ENCODE results near the gene SASH1.
A peak's percentile ranks its signal among the peaks of the same experiment; 100 is the strongest.
"Not testable (repeated sequence)": the region's sequence is repeated elsewhere in the genome, so short reads cannot be mapped to it uniquely, and the experiment has no call there.

SASH1 gene

DNA sequence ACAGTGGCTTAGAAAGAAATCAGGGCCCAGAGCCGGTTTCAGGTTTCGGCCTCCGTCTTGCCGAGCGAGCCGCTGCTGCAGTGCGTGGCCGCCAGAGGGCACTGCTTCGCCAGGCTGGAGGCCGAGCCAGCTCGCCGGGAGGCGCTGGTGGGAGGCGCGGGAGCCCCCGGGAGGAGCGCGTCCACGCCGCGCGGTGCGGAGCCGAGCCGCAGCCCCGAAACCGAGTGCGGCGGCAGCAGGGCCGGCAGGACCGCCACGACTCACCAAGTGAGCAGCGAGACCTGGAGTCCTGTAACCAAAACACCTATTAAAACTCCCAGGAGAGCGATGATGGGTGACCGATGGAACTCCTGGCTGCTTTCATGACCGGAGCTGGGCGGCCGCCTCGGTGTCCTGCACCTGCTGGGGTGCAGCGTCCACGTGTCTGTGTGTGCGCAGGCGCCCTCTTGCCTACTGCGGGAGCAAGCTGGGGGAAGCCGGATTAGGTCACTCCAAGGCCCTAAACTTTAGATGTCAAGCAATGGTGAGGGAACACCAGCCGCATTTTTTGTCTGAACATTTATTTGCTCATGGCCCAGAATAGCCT, 217.3 kb downstream of the SASH1 start:
- DNase-seq: peak; percentile 68 to 76

DNA sequence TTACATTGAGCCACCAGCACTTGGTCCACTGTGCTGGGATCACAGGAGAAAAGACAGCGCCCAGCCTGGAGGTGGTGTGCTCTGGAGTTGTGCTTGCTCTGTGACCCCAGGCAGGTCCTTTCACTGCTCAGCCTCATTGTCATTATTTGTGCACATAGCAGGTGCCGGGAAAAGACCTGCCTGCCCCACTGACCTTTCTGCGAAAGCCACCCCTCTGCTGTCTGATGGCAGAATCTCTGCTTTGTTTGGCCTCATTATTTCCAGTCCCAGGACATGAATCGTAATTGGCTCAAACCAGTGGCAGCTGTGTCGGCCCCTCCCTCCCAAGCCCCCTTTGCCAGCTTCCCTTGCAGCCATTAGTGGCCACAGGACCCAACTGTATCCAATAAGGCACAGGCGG, 219.0 kb downstream of the SASH1 start:
- DNase-seq: no peak

DNA sequence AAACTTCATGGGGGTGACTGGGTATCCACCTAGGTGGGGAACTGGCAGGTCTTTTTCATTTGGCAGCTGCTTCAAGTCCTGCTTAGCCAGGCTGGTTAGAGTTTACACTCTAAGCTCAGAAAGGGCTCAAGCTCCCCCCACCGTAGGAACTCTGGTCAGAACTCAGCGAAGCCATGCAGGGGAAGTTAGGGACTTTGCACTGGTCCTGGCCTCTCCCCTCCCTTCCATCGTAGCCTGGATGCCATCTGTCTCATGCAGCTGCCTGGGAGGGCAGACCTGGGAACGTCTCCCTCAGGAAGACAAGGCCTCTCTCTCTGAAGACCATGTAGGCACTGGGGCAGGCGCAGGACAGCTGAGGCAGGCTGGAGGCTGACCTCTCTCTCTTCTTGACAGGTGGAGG, 220.4 kb downstream of the SASH1 start:
- DNase-seq: no peak

DNA sequence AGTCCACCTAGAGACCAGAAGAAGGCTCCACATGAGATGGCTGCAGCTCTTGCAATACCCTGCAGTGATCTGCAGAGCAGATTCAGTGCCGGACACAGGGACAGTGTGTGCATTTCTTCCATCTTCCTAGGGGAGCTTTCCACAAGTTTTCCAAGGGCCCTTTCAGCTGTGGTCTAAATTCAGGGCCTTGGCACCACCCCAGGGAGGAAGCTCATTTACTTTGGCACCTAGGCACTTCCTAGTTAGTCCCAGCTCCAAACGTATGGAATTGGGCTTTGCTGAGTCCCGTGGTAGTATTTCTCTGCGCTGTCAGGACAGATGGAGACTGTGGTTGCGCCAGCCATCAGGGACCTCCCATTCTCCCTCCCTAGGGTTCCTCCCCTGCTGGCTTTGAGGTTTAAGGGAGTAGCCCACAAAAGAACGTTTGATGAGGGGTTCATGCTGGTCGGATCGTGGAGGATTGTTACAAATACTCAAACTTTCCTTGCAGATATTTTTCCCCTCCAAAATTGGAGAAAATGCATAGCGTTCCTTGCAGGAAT, 221.9 kb downstream of the SASH1 start:
- DNase-seq: no peak

DNA sequence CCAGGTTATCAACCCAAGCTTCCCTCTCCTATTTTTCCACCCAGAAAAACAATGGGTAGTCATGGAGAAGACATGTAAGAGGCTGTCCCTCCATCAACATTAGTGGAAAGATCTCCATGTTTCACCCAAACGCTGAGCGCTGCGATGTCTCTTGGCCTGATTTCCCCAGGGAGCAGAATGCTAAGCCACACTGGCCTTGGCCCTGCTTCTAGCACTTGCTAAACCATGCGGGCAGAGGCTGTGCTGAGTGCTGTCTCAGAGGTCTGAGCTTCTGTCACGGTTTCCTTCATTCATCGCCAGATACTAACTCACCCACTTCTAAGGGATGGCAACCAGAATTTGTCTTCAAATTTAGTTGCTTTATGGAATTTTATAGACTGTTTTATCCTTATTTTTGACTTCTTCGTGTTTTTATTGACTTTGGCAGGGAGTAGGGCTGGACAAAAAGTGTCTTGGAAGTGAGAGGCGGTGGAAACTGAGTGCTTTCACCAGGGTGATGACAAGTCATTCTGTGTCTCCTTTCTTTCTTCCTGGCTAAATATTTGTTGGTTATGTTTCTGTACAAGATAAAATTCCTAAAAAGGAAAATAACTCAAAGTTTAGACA, 222.8 kb downstream of the SASH1 start:
- no peak for DNase-seq

DNA sequence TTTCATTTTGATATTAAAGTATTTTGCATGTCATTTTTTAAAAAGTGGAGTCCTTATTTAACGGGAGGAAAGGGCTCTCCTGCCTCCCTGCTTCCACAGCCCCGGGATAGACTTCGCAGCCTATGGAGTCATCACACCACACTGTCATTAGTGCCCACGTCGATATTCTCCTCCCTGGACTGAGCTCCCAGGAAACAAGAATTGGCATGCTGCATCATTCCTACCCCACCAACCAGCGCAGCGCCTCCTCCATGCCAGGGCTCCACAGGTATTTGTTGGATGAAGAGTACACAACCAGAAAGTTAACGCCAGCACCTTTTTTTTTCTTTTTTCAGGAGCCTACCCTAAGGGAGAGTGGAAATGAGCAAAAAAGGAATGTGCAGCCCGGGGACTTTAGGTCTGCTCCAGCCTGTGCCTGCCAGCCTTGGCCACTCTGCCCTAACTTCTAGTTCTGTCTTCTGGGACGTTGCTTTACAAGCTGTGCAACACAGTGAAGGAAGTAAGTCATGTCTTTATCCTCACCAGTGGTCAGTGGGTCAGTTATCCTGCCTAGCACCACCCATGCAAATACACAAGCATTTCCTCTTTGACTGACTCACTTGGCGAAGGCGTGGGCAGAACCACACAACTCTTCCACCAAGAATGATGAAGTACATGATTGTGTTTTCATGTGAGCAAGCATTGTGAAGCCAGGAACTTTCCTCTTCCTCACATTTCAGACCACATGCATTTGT, 223.5 kb downstream of the SASH1 start:
- DNase-seq: peak; percentile 98

DNA sequence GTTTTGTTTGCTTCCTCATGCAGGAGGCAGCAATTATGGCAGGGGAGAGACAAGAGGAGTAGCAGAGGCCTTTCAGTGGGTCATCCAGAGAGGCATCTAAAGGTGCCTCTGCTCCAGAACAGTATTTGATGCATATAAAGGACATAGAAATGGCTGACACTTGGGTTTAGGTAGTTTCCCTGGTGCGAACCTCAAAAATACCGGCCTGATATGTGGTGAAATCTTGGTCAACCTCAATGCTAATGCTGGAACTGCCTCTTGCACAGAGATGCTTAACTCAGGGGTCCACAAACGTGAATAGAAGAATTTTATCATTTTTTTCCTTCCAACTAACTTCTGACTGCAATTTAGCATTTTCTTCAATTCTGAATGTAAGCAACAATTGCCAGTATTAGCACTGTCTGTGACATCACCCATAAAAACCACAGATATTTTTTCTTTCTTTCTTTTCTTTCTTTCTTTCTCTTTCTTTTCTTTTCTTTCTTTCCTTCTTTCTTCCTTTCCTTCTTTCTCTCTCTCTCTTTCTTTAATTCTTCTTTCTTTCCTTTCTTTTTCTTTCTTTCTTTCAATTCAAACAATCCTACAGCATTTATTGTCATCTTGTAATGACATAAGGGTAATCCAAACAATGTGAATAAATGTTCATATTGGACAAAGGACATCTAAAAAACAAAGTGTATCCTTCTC, 224.2 kb downstream of the SASH1 start:
- no peak for DNase-seq

DNA sequence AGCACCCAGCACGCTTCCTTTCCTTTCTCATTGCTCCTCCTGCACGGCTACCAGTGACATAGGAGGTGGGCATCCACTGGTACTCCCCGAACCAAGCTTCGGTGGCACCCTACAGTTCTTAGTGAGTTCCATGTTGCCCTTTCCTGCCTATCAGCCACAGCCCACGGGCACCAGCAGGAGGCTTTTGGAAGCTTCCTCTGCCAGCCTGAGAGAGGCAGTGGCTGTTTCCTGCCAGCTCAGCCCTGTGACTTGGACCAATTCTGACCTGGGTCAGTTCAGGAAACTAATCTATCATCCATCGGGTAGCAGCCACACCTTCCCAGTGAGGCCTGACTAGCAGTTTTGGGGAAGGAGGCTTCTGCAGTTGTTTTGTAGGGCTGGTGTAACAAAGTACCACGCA, 227.8 kb downstream of the SASH1 start:
- peak; percentile 33 to 53 for DNase-seq

DNA sequence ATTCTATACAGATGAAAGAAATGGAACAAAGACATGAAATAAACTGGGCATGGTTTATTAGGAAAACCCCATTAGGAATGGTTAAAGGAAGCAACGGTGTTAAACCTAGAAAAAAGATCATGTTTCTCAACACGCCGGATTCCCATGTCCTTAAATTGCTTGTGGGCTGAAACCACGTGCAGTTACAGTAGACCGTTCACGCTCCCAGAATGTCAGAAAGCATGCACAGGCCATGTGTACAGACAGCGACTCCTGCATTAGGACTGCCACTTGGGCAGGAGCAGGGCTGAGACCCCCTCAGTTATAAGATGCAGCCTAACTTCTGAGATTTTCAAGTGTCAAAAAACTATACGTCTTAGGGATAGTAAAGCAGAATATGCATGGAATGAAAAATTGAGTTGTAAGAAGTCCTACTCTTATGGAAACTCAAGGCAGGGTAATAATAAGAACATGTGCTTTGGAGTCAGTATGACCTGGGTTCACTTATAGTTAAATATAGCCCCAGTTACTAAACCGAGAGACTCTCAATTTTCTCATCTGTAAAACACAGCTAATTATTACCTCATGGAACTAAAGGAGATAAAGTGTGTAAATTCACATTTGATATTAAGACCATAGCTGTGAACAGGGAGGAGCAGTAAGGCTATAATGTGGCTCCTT, 230.2 kb downstream of the SASH1 start:
- DNase-seq: no peak

DNA sequence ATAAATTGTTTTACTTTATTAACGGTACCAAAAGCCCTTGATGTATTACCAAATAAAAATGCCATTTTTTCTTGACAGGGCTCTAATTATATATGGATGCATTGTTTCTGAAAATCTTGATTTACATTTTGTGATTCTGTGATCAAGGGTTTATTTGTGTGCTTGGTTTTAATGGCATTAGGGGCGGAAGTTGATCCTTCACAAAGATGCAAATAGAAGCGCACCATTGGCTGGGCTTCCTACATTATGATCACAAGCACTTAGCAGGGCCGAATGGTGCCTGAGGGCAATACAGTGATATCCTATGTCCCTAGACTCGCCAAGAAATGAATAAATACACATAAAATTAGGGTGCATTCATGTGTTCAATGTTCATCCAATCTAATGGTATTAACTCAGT, 231.3 kb downstream of the SASH1 start:
- DNase-seq: no peak

DNA sequence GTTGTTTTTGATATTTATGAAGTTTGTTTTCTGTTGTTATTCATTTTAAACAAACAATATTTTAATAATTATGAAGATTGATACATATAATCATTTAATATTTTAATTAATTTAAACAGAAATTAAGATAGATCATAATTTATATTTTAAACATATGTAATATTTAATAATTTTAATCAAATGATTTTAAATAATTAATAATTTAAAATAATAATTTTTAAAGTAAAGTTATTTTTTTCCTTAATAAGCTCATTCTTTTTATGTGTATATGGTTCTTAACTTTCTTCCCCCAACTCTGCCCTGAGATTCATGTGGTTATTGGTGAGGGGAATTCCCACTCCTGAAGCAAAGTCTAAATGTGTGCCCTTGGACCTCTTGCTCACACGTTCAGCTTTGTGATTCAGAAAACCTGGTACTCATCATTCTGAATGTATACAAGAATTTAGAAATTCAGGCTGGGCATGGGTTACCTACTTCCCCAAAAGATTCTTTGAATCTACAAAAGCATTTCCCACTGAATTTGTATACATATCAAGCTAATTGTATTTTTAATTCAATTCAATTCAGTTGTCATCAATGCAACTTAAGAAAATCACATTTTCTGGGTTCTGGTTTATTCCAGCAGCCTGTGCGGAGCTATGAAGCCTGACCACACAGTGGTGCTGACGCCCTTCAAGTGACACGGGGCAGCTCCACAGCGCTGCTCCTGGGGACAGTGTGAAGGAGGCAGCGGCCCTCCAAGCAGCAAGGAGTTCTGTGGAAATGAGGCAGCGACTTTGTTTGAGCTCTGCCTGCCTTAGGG, 235.2 kb downstream of the SASH1 start:
- DNase-seq: peak; percentile 85 to 88

DNA sequence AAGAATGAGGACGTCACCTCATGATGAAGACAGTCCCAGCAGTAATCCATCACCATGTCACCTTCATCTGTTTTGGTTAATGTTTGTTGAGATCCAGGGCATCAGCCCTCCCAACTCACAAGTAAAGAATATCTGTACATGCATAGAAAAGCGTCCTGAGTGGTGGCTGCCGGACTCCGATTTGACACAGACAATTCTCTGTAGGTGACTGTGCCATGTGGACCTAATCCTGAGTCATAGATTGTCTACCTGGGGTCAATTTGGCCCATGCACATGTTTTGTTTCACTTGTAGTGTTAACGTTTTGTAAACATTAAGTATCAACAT, 235.8 kb downstream of the SASH1 start:
- DNase-seq: no peak

DNA sequence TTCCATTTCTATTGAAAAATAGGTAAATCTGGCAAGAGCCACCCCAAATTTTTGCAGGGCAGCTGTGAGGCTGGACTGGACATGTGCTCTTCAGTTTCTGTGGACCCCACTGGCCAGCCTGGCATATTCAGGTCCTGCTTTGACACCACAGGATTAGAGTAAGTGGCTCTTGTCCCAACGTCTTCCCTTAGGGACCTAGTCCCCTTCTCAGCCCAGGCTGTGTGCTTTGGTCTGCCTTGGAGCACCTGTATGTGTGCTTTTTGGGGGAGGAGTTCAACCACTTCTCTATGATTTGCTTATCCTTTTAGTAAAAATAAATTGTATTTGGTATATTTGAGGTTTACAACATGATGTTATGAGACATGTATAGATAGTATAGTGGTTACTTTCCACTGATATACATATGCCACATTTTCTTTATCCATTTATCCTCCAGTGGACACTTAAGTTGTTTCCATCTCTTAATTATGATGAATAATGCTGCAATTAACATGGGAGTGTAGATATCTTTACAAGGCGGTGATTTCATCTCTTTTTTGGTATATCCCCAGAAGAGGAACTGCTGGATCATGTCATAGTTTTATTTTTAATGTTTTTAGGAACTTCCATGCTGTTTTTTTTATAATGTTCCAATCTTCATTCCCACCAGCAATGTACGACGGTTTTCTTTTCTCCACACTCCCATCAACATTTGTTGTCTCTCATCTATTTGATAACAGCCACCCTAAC, 236.4 kb downstream of the SASH1 start:
- DNase-seq: peak; percentile 19 to 28

DNA sequence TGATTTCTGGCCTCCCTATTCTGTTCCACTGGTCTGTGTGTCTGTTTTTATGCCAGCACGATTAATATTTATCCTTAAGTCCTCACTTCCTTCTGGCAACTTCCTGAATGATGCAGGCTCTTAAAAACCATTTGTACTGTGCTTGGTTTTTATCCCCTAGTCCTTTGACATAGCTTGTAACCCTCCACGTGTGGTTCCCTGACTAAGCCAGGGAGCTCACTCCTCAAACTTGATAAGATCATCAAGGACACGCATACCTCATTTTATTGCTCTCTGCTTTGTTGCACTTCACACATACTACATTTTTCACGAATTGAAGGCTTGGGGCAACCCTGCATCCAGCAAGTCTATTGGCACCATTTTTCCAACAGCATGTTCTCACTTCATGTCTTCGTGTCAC, 237.8 kb downstream of the SASH1 start:
- DNase-seq: peak; percentile 25 to 29

DNA sequence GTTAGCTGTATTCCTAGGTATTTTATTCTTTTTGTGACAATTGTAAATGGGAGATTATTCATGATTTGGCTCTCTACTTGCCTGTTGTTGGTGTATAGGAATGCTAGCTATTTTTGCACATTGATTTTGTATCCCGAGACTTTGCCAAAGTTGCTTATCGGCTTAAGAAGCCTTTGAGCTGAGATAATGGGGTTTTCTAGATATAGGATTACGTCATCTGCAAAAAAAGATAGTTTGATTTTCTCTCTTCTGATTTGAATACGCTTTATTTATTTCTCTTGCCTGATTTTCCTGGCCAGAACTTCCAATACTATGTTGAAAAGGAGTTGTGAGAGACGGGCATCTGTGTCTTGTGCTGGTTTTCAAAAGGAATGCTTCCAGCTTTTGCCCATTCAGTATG, 241.0 kb downstream of the SASH1 start:
- no peak for DNase-seq

DNA sequence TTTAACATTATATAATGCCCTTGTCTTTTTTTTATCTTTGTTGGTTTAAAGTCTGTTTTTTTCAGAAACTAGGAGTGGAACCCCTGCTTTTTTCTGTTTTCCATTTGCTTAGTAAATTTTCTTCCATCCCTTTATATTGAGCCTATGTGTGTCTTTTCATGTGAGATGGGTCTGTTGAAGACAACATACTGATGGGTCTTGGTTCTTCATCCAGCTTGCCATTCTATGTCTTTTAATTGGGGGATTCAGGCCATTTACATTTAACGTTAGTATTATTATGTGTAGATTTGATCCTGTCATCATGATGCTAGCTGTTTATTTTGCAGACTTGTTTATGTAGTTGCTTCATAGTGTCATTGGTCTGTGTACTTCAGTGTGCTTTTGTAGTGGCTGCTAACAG, 243.0 kb downstream of the SASH1 start:
- DNase-seq: not testable (repeated sequence)

DNA sequence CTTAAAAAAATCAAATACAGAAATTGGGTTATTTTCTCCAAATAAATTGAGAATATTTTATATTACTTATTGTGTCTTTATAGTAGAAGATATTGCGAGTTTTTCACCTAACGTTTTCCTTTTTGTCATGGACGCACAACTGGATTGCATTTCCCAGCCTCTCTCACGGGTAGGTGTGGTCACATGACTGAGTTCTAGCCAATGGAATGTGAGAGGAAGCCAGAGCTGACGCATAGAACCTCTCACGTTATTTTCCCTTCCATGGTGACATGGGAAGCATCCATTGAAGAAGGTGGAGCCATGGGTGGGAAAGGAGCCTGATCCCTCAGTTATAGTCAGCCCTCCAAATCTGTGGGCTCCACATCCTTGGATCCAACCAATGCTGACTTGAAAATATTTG, 248.2 kb downstream of the SASH1 start:
- DNase-seq: no peak

DNA sequence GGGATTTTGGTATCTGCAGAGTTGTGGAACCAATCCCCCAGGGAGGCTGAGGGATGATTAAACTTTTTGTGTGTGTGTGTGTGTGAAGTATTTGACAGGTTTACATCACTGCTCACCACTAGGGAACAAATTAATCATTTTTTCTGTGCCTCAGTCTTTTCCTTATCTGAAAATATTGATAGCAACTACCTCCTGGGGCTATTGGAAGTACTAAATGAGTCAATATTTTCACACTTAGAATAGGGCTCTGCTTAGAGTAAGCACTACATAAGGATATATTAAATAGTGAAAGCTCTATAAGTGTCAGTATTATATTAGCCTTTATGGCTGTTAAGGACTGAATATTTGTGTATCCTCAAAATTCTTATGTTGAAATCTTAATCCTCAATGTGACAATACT, 249.0 kb downstream of the SASH1 start:
- no peak for DNase-seq

DNA sequence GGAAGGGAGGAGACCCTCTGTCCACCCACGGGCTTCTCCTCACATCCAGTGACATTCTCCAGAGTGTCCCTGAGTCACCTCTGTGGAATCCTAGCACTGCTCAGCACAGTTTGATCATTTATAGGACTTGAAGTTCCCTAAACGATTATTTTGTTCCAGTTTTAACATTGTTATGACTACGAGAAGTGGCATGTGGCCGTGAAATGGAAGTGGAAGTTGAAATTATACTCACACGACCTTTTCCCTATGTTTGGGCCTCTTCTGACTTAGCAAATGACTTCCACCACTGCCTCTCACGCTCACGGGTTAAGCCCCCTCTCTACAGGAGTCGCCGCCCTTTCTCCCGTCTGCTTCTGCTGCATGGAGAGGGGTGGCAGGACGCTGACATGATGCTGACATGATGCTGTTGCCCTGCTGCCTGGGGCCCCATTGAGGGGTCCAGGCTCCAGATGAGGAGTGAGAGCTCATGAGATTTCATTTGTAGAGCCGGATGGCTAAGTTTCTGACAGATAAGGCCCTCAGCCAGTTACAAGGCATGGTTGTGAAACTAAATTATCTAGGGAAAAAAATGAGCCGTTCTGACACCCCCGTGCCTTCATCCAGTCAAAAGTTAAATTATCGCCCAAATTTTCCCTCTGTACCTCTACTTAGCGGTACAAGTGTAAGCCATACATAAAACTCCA, 250.6 kb downstream of the SASH1 start:
- DNase-seq: peak; percentile 27 to 44

DNA sequence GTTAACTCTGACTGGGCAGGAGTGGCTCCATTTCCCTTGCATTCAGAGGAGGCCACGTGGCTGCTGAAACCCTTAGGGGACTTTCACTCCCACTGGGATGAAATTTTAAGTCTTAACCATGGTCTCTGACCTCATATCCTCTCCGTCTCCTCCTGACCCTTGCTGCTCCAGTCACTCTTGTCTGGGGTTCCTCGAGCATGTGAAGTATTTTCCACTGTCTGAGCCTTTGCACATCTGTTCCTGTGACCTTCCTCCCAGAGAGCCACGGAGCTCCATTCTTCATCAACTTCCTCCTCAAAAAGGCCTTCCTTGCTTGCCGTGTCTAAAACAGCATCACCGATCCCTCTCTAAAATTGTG, 251.2 kb downstream of the SASH1 start:
- no peak for DNase-seq

DNA sequence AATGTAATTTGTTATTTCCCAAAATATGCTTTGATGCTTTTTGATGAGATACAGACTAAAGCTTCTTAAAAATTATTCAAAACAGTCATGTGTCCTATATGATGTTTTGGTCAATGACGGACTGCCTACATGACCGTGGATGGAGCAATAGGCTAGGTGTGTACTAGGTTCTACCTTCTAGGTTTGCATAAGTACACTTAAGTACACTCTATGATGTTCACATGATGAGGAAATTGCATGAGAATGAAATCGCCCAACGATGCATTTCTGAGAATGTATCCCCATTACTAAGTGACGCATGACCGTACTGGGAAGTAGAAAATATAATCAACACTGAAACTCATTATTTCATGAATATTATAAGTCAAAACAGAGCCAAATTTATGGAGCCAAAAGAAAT, 252.9 kb downstream of the SASH1 start:
- DNase-seq: peak; percentile 21 to 34

All from inflammatory macrophage (primary cell).